Measurements from ENCODE around the gene TAF3.

DNA sequence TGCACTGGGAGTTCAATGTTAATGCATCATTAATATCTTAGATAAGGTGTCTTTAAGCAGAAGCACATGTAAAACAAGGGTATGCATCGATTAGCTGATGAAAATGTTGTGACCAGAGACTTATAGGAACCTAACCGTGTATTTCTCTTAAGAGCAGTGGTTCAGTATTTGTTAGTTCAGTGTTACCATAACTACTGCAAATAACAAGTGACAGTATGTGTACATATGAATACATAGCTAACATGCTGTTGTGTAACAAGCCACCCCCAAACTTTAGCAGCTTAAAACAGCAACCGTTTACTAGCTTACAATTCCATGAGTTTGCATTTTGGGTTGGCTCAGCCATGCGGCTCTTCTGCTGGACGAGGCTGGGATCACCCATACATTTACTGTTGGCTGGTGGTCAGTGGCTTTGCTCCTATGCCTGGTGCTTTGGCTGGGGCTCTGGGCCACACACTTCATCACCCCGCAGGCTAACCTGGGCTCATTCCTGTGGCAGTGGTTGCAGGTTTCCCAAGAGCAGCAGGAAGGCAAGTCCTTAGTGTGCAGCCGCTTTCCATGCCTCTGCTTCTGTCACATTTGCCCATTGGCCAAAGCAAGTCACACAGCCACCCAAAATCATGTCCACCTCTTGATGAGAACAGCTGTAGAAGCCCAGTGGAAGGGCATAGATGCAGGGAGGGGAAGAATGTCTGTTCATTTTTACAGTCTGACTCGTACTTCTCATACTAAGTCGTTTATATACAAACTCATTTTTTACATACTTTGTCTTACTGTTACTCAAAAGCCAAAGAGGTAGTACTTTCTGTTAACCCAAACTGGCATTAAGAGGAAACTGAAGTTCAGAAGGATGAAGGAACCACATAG is 132.9 kb downstream of the TAF3 start:
- TF ChIP-seq, protein P1, sequence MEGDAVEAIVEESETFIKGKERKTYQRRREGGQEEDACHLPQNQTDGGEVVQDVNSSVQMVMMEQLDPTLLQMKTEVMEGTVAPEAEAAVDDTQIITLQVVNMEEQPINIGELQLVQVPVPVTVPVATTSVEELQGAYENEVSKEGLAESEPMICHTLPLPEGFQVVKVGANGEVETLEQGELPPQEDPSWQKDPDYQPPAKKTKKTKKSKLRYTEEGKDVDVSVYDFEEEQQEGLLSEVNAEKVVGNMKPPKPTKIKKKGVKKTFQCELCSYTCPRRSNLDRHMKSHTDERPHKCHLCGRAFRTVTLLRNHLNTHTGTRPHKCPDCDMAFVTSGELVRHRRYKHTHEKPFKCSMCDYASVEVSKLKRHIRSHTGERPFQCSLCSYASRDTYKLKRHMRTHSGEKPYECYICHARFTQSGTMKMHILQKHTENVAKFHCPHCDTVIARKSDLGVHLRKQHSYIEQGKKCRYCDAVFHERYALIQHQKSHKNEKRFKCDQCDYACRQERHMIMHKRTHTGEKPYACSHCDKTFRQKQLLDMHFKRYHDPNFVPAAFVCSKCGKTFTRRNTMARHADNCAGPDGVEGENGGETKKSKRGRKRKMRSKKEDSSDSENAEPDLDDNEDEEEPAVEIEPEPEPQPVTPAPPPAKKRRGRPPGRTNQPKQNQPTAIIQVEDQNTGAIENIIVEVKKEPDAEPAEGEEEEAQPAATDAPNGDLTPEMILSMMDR (IDR thresholded peaks at IDR 0.05) = no peak
- TF ChIP-seq, protein P2, sequence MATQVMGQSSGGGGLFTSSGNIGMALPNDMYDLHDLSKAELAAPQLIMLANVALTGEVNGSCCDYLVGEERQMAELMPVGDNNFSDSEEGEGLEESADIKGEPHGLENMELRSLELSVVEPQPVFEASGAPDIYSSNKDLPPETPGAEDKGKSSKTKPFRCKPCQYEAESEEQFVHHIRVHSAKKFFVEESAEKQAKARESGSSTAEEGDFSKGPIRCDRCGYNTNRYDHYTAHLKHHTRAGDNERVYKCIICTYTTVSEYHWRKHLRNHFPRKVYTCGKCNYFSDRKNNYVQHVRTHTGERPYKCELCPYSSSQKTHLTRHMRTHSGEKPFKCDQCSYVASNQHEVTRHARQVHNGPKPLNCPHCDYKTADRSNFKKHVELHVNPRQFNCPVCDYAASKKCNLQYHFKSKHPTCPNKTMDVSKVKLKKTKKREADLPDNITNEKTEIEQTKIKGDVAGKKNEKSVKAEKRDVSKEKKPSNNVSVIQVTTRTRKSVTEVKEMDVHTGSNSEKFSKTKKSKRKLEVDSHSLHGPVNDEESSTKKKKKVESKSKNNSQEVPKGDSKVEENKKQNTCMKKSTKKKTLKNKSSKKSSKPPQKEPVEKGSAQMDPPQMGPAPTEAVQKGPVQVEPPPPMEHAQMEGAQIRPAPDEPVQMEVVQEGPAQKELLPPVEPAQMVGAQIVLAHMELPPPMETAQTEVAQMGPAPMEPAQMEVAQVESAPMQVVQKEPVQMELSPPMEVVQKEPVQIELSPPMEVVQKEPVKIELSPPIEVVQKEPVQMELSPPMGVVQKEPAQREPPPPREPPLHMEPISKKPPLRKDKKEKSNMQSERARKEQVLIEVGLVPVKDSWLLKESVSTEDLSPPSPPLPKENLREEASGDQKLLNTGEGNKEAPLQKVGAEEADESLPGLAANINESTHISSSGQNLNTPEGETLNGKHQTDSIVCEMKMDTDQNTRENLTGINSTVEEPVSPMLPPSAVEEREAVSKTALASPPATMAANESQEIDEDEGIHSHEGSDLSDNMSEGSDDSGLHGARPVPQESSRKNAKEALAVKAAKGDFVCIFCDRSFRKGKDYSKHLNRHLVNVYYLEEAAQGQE (IDR thresholded peaks at IDR 0.05; ENCODE audit: insufficient read depth in 1 of 2, low read depth in 2 of 2, low read length in 1 of 2) = no peak
- TF ChIP-seq SIN3A (IDR thresholded peaks at IDR 0.05; ENCODE audit: borderline replicate concordance, insufficient read depth, low read depth, low read length) (no peak), TCF7L2 (IDR thresholded peaks at IDR 0.05; ENCODE audit: low read depth, low read length) (no peak)

Data from Panc1 (cell line).